GM19397 (cell line): ENCODE data around the gene KLRC3.
"Not testable (repeated sequence)": the region's sequence is repeated elsewhere in the genome, so short reads cannot be mapped to it uniquely, and the experiment has no call there.

Experiments
- ATAC-seq: cut with Tn5 transposase; IDR thresholded peaks from one replicate; pipeline ENCODE4 v1.9.1; 2021; ENCODE audit warnings: mild to moderate bottlenecking, moderate library complexity; ENCODE audit not compliant: unreplicated experiment

KLRC3 gene

DNA sequence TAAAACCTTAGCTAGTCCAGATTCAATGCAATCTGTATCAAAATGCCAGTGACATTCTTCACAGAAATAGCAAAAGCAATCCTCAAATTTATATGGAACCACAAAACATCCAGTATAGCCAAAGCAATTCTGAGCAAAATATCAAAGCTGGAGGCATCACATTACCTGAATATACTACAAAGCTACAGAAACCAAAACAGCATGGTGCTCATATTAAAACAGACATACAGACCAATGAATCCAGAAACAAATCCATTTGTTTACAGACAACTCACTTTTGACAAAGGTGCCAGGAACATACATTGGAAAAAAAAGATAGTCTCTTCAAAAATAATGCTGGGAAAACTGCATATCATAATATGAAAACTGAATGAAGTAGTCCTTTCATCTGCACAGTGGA, 15.6 kb downstream of the KLRC3 start:
- ATAC-seq = no peak

DNA sequence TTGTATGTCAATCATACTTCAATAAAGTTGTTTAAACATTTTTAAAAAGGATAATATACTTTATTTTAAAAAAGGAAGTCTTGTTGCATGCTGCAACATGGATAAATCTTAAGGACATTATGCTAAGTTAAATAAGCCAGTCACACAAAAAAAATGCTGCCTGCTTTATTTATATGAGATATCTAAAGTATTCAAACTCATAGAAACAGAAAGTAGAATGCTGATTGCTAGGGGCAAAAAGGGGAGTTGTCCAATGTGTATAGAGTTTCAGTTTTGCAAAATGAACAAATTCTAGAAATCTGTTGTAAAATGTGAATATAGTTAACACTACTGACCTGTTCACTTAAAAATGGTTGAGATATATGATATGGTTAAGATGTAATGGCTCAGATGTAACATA, 19.6 kb downstream of the KLRC3 start:
- no peak for ATAC-seq

DNA sequence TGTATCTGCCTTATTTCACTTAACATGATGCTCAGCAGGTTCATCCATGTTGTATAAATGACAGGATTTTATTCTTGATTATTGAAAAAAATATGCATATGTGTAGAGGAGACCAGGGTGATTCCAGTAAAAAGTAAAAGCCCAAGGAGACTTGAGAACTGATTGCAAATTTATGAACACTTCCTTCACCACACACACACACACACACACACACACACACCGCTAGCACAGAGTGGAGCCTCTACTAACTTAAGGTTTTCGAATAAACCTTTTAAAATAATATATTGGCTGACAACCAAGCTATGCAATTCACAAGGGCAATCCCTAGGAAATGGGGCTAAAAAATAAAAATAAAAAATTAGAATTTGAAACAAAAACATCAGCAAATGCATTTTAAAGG, 22.2 kb downstream of the KLRC3 start:
- ATAC-seq = no peak

DNA sequence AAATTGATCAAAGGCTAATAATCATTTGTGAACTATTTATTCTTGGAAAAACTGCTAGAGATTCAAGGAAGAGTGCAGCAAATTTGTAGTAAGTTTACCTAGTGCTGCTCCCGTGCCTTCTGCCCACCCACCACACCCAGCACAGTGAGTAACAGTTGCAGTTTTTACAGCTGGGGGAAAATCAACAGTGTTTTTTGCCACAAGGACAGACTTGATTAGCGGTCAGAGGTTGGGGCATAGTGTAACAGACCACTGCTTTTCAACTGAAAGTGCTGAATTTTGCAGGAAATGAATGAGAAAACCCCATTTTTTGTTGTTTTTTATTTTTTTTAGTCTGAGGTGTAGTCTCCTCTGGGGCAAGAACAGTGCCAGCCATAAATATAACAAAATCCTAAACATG, 23.1 kb downstream of the KLRC3 start:
- no peak for ATAC-seq

DNA sequence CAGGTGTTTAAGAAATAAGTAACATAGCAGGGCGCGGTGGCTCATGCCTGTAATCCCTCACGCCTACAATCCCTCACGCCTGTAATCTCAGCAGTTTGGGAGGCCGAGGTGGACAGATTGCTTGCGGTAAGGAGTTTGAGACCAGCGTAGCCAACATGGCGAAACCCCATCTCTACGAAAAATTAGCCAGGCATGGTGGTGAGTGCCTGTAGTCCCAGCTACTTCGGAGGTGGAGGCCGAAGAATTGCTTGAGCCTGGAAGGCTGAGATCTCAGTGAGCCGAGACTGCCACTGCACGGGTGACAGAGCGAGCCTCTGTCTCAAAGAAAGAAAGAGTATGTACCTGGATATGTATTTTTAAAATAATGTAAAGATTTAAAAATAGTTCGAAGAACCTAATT, 24.2 kb downstream of the KLRC3 start:
- not testable (repeated sequence) for ATAC-seq

DNA sequence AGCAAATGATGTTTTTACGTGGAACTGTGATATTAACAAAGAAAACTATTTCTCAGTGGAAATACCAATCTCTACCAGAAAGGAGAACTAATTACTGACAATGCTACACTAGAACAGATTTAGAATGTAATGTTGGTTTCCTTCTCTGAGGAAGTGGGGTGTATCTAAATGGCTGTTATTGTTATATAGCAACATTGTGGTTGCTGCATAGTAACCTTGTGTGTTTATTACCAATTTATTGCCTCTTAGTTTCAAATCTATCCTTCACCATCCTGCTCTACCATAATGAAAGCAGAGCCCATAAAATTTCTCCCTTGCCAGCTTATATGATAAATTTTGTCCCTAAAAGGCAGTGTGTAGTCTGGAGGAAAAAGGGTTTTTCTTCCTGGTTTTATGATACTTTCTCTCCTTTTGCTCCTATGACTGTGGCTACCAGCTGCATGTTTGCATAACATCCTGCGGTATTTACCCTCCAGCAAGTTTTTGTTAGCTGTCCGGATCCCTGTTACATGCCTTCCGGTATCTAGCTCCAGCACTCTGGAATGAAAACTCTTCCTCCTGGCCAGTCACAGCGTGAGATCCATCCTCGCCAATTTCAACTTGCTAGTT, 24.9 kb downstream of the KLRC3 start:
- peak; percentile 74 for ATAC-seq

DNA sequence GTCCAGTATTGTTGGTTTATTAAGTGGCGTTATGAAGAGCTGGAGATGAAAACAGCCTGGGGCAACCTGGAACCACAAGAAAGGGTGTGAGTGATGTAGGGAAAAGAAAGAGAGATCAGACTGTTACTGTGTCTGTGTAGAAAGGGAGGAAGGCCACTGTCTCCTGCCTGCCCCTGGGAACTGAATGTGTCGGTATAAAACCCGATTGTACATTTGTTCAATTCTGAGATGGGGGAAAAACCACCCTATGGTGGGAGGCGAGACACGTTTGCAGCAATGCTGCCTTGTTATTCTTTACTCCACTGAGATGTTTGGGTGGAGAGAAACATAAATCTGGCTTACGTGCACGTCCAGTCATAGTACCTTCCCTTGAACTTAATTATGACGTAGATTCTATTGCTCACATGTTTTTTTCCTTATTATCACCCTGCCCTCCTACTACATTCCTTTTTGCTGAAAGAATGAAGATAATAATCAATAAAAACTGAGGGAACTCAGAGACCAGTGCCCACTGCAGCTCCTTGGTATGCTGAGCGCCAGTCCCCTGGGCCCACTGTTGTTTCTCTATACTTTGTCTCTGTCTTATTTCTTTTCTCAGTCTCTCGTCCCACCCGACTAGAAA, 25.8 kb downstream of the KLRC3 start:
- not testable (repeated sequence) for ATAC-seq

DNA sequence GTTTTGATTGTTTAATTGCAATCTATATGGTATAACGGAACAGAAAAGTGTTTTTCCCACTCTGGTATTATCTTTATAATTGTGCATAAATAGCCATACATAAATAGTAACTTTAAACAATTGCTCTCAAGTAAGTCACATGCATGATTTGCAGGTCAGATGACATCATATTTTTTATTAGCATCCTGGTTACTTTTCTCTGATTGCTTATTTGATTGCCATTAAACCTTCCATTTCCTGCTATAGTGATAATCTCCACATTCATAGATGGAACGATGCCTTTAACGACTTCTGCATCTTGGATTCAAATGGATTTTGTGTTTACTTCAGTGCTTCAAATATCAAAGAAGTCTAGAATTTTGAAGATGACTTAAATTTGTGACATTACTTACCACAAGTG, 27.1 kb downstream of the KLRC3 start:
- ATAC-seq = no peak

DNA sequence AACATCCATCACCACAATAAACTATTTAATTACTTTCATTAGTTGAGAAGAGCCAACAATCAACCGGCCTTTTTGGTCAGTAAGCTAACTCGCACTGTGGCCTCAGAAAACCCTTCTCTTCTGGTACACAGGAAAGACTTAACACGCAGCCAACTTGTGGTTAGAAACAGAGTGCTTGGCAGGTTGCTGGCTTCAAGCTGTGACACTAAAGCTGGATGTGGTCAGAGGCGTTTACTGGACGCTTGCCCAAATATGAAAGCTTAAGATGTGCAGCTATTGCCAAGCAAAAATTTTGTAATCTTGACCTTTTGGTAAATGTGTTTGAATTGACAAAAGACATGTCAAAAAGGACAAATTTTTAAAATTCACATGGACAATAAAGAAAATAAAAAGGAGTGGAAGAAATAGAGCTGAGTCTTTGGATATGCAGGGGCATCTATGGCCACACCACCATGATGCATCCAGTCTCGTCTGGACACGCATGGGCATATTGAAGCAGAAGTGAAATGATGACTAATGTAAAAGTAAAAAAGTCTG, 27.9 kb downstream of the KLRC3 start:
- peak; percentile 62 for ATAC-seq

DNA sequence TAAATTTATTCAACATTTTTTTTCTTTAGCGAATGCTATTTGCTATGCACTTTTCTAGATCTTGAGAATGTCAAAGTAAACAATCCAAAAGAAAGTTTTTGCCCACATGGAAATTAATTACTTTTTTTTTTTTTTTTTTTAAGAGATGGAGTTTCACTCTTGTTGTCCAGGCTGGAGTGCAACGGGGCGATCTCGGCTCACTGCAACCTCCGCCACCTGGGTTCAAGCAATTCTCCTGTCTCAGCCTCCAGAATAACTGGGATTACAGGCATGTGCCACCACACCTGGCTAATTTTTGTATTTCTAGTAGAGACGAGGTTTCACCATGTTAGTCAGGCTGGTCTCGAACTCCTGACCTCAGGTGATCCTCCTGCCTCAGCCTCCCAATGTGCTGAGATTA, 29.4 kb downstream of the KLRC3 start:
- ATAC-seq = not testable (repeated sequence)

DNA sequence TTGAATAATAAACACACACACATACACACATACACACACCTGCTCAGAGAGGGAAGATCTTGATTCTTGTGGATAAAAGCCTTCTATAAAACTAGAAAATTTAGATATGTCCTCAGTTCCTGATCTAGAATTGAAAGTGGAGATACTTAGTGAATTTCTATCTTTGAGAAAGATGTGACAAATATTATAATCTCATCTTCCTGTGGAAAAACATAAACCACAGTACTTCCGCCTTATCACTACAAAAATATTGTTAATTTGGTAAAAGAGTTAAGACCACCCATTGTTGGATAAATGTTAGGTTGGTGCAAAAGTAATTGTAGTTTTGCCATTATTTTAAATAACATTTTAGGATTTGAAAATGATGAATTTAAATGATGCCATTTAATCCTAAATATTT, 30.5 kb downstream of the KLRC3 start, which contains the start of gene KLRK1:
KLRK1 (minus strand) TSS at position 138 of the 400 bp plus-strand sequence. CDS start 1,231 bp downstream, outside the sequence.
- ATAC-seq = no peak

DNA sequence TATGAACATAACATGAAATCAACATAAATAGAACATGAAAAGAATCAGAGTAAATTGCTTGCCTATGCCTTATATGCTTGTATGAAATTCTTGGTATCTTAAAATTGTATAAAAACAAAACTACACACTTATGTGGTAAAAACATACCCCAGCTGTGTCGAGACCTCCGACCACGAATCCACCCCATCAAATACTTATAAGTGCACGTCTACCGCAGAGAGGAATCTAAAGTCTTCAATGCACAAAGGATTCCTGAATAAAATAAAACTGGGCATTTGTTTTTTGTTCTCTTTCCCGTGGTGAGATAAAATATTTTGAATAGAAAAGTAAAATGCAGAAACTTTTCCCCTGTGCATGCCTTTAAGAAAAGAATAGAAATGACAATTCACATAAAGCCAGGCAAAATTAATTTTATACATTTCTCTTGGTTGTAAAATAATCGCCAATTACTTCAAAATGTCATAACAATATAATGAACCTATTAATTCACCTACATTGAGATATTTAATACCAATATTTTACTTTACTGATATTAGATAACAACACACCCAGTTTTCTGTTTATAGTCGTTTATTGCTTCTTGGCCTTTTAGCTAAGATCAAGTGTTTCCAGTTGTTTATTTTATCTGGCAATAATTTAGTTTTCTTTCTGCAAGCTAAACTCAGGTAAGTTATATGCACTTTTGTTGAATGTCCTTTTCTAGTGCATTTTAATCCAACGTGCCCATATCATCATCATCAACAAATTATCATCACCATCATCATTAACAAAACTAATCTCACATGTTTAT, 31.6 kb downstream of the KLRC3 start:
- no peak for ATAC-seq

DNA sequence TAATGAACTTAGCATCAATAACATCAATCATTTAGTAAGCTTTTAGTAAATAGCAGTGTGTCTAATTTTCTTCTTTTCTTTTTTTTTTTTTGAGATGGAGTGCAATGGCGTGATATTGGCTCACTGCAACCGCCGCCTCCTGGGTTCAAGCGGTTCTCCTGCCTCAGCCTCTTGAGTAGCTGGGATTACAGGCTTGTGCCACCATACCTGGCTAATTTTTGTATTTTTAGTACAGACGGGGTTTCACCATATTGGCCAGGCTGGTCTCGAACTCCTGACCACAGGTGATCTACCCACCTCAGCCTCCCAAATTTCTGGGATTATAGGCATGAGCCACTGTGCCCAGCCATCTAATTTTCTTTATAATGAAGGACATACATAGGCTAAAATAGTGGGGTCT, 32.9 kb downstream of the KLRC3 start:
- not testable (repeated sequence) for ATAC-seq

DNA sequence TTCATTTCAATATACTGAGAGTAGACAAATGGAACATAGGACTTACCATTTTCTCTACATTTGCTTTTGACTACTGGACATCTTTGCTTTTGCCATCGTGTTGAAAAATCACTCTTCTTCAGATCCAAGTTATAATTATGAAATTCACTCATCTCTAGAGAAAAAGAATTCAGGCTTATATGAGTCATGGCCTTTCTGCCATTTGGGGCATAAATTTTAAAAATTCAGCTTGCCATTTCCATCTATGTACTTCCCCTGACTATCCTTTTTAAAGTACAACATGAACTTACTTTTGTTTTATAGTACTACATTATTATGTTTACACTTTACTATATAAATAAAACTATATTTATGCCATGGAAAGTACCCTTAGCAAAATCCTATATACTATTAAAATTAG, 33.5 kb downstream of the KLRC3 start:
- no peak for ATAC-seq

DNA sequence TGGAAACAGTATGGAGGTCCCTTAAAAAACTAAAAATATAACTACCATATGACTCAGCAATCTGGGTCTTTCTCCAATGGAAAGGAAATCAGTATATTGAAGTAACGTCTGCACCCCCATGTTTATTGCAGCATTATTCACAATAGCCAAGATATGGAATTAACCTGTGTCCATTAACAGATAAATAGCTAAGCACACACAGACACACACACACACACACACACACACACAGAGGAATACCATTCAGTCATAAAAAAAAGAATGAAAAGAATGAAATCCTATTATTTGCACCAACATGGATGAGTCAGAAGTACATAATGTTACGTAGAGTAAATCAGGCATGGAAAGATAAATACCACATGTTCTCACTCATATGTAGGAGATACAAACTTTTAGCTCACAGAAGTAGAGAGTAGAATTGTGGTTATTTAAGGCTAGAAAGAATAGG, 35.2 kb downstream of the KLRC3 start:
- no peak for ATAC-seq

DNA sequence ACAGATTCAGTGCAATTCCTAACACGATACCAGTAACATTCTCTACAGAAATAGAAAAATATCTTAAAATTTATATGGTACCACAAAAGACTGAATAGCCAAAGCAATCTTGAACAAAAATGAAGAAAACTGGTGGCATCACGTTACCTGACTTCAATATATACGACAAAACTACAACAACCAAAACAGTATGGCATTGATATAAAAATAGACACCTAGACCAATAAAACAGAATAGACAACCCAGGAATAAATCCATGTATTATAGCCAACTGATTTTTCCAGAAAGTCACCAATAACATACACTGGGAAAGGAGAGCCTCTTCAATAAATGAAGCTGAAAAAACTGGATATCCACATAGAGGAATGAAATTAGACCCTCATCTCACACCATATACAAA, 36.2 kb downstream of the KLRC3 start:
- no peak for ATAC-seq

DNA sequence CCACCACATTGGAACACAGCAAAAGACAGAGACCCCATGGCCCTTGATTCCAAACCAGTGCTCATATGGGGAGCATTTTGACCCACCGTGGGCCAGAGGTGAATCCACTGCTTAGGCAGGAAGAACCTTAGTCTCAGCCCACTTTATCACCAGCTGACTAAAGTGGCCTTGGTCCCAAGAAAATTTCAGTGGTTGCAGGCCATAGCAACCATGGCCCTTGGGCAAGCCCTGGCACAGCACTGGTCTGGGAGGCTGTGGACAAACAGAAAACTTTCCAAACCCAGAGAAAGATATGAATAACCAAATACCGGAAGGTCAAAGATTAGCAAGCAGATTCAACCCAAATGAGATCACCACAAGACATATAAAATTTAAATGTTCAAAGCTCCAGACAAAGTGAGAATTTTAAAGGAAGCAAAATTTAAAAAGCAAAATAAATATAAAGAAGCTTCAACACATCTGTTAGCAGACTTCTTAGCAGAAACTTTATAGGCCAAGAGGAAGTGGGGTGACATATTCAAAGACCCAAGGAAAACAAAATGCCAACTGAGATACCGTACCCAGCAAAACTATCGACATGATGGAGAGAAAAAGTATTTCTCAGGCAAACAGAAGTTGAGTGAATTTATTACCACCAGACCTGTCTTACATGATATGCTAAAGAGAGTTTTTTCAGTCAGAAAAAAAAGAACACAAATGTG, 38.3 kb downstream of the KLRC3 start:
- no peak for ATAC-seq

DNA sequence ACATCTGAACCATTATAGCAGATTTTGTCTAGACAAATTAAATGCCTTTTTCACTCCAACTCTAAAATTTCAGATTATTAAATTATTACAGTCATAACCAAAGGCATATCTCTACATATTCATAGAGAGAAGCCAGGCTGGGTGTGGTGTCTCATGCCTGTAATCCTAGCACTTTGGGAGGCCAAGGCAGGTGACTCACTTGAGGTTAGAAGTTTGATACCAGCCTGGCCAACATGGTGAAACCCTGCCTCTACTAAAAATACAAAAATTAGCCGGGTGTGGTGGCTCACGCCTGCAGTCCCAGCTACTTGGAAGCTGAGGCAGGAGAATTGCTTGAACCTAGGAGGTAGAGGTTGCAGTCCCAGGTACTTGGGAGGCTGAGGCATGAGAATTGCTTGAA, 41.7 kb downstream of the KLRC3 start:
- ATAC-seq = not testable (repeated sequence)

DNA sequence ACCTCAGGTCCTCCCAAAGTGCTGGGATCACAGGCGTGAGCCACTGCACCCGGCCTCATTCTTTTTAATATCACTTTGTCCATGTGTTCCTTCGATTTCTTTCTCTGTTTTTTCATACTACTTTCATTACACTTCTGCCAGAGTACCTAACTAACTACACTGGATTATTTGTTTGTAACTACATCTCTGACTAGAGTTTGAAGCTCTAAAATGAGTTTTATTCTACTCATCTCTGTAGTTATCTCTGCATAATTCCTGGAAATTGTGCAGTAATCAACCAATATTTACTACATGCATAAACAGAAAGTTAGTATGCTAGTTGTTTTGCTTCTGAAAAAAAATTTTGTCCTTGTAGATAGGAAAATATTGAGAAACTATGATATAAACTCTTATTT, 45.8 kb downstream of the KLRC3 start:
- no peak for ATAC-seq

DNA sequence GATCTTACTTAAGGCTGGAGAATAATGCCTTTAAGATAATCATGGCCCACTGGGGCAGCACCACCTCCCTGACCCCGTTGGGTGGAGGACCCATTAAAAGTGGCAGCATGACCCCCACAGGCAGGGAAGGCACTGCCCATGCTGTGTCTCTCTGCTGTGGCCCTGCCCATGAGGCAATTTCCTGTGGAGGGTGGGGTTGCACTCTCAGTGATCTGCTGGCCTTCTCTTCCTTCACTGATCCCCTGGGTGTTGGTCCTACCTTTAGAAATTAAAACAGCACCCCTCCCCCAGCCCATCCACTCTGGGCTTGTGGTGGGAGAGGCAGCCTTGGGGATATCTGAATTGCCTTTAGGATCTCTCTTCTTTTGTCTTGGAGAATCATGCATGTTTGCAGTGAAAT, 47.8 kb downstream of the KLRC3 start:
- ATAC-seq = no peak

DNA sequence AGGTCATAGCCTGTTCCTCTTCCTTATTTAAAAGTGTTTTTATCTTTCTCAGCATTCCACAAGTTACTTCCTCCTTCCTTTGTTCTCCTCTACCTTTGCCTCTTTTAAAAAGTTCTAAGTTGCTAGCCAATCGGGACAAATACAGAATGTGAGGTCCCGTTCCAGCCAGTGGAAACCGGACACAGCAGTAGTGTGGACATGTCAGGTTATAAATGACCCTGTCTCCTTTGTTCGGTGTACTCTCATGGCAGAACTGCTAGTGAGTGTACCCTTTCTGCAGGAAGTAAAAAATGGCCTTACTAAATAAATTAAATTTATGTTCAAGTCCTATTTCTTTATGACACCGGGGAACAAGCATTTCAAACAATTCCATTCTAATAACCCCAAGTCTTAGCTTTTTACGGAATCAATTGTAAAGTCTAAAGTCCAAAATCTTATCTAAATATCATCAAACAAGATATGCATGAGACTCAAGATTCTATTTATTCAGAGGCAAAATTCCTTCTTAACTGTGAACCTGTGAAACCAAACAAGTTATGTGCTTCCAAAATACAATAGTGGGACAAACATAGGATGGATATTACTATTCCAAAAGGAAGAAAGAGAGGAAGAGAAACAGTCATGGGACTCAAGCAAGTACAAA, 48.4 kb downstream of the KLRC3 start:
- not testable (repeated sequence) for ATAC-seq
